GM19023 (cell line): ENCODE measurements around the gene CRACR2A.

Experiments
- ATAC-seq: cut with Tn5 transposase; IDR thresholded peaks from one replicate; pipeline ENCODE4 v1.9.1; 2021; ENCODE audit warnings: mild to moderate bottlenecking, moderate library complexity; ENCODE audit not compliant: unreplicated experiment

CRACR2A gene, protein sequence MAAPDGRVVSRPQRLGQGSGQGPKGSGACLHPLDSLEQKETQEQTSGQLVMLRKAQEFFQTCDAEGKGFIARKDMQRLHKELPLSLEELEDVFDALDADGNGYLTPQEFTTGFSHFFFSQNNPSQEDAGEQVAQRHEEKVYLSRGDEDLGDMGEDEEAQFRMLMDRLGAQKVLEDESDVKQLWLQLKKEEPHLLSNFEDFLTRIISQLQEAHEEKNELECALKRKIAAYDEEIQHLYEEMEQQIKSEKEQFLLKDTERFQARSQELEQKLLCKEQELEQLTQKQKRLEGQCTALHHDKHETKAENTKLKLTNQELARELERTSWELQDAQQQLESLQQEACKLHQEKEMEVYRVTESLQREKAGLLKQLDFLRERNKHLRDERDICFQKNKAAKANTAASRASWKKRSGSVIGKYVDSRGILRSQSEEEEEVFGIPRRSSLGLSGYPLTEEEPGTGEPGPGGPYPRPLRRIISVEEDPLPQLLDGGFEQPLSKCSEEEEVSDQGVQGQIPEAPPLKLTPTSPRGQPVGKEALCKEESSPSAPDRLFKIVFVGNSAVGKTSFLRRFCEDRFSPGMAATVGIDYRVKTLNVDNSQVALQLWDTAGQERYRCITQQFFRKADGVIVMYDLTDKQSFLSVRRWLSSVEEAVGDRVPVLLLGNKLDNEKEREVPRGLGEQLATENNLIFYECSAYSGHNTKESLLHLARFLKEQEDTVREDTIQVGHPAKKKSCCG

DNA sequence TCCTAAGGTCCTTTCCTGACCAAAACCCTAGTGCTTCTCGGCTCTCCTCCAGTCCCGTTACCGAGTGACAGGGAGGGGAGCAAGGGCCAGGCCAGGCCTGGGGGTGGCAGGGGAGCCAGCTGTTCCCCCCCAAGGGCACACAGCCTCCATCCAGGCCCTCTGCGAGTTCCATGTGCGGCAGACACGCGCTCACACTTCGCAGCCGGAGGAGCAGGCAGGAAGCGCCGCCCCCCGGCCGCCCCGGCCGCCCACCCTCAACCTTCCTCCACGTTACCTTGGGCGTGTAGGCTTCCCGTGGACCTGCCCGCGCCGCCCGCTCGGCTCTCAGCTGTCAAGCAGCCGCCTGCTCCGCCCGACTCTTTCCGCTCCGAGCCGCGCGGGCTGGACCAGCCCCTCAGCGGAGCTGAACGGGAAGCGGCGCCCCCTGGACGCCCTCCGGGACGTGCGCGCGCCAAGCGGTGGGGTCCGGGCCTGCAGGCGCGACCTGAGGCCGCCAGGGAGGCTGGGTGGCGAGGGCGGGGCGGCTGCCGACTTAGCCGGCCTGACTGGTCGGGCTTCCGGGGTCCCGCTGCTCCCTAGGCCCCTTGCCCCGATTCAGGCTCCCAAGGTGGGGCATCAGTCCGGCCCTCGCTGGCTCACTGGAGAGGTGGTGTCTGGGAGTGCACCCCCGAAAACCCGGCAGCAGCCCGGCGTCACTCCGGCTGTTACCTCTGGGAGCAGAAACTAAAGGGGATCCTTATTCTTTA is at the start of gene CRACR2A:
Gene CRACR2A (minus strand): TSS at position 369 of the 746 bp plus-strand sequence. CDS start 56,110 bp downstream, outside the sequence.
- peak; percentile 84 for ATAC-seq

- no peak for ATAC-seq
These were observed 44.7 kb upstream of the CRACR2A start for GRCh38 chr12:3797531-3798048.

- no peak for ATAC-seq
These were observed 42.7 kb upstream of the CRACR2A start for GRCh38 chr12:3795492-3796133.

DNA sequence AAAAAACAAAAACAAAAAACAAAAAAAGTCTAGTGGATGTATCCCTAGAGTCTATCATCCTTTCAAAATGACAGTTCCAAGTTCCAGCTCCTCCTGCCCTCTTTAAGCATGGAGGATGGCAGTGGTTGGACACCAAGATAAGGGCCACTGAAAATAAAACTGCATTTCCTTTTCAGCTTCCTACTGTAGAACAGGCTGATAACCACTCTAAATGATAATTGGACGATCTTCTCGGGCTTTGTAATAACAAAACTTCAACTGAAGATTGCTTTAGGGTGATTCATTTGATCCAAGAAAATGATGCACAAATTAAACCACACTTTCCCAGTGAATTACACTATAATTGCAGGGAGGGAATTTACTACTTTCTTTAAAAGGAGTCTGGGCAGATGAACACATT is 42.2 kb upstream of the CRACR2A start:
- no peak for ATAC-seq

GRCh38 chr12:3792623-3793288 is 39.8 kb upstream of the CRACR2A start:
- no peak for ATAC-seq

DNA sequence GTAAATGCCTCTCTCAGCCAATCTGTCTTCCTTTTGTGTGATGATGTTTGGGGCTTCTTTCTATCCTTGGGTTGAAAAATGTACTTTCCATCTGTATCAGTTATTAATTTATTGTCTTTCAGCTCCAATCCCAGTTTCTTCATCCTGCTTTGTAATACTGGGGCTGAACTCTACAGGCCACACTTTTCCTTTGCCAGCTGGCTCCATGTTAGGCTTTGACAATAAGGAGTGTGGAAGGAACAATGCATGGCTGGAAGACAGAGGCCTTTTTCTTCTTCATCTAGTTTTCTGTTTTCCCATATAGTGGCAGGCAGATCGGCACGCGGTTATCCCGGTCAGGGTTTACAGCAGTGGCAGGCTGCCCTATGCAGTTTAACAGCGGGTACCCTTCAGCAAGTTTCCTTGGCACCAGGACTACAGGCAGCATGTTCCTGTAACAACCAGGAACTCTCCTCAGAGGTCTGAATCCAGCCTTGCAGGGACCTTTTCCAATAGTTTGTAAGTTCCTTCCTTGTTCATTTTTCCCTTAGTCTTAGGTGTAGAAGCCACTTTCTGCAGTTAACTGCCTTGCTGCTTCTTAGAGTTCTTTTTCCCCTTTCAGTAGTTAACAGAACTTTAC is 38.5 kb upstream of the CRACR2A start:
- no peak for ATAC-seq

GRCh38 chr12:3790642-3791041 is 37.7 kb upstream of the CRACR2A start:
- ATAC-seq: no peak

DNA sequence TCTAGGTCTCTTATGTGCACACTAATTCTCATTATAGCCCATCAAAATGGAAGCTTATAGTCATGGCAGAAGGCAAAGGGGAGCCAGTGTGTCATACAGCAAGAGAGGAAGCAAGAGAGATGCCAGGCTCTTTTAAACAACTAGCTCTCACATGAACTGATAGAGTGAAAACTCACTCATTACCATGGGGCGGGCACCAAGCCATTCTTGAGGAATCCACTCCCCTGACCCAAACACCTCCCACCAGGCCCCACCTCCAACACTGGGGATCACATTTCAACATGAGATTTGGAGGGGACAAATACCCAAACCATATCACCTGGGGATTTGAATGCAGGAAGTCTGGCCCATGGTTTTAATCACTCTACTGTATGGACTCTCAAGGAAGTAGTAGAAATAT is 36.9 kb upstream of the CRACR2A start:
- ATAC-seq: no peak

GRCh38 chr12:3777206-3777809 is 24.4 kb upstream of the CRACR2A start:
- no peak for ATAC-seq

DNA sequence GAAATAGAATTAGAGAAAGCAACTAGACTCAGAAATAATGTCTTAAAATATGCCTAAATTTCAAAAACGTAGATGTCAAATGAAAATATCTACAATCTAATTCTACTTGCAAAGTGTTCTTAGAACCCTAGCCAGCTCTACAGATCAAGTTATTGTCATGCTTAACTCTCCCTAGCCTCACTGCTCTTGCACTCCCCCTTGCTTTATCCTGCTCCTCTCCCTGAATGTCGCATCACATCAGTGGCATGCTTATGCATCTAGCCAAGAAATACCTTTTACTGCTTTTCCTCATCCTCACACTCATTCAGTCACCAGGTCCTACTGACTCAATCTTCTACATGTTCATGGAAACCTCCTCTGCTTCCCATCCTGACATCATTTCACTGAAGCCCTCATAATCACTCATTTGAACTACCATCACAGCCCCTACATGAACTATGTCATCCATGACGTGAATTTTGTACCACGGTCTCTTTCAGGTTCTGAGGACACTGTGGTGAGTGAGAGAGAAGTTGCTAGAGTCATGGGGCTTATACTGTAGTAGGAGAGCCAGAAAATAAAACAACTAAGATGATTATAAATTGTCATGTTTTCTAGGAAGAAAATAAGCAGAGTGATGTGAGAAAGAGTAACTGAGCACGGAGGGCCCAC is 22.6 kb upstream of the CRACR2A start:
- ATAC-seq: no peak

GRCh38 chr12:3772380-3772779 is 19.5 kb upstream of the CRACR2A start:
- no peak for ATAC-seq

DNA sequence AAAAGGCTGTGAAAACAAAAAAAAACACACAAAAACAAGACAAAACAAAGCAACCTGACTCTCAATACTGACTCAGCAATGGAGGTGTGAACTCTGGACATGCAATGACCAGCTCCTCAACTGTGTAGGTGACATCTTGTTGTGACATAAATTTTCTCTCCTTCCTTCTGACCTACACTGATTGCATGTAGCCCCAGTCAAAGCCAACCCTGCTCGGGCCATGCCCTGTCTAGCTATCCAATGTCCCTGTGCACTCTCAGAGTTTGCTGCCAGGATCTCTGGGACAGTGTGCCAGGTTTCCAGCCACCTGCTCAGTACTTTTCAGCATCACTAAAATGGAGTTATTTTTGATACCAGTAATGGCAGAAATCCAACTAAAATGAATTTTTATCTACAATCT is 18.9 kb upstream of the CRACR2A start:
- ATAC-seq: no peak

DNA sequence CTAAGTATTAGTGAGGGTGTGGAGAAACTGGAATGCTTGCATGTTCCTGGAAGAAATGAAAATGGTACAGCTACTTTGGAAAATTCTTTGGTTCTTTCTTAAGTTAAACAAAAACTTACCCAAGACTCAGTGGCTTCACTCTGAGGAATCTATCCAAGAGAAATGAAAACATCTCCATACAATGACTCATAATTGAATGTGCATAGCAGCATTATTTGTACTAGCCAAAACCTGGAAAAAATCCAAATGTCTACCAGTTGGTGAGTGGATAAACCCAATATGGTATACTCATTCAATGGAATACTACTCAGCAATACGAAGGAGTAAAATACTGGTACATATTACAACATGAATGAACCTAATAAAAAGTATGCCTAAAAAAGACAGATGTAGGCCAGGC is 18.0 kb upstream of the CRACR2A start:
- no peak for ATAC-seq

DNA sequence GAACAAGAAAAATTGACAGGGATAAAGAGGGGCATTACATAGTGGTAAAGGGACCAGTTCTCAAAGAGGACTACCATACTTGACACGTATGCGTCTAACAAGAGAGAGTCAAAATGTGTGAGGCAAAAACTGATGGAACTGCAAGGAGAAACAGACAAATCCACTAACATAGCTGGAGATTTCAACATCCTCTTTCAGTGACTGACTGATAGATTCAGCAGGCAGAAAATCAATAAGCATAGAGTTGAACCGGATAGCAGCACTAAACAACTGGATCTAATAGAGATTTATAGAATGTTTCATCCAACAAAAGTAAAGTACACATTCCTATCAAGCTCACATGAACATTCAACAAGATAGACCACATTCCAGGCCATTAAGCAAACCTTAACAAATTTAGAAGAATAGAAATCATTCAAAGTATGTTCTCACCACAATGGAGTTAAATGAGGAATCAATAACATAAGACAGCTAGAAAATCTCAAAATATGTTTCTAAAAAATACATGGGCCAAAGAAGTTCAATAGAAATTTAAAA is 16.1 kb upstream of the CRACR2A start:
- no peak for ATAC-seq

DNA sequence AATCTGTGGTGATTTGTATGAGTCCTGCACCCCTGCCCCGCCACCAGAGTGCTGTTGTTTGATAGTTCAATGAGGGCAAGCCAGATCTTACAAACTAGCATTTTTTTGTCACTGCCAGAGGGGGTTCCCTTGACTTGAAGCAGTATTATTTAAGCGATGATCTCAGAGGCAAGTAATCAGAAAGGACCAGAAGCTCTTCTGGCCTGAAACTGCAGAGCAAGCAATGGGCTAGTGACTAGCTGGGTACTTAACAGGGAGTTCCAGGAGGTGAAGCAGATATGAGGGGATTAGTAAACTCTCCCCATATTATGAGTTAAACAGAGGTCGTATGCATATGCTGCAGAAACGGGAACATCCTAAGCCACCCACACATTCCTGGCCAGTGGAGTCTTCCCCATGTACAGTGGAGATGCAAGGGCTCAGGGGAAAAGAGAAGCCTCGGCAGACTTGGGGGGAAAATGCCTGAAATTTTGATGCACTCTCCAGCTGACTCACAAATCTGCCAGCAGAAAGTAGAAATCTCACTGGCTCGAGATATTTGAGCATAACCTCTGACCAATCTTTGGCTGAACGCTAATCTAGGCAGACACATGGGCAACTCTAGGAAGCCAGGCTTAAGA is 8.3 kb upstream of the CRACR2A start:
- no peak for ATAC-seq

- ATAC-seq: no peak
These were observed 7.0 kb upstream of the CRACR2A start for GRCh38 chr12:3759878-3760277.

DNA sequence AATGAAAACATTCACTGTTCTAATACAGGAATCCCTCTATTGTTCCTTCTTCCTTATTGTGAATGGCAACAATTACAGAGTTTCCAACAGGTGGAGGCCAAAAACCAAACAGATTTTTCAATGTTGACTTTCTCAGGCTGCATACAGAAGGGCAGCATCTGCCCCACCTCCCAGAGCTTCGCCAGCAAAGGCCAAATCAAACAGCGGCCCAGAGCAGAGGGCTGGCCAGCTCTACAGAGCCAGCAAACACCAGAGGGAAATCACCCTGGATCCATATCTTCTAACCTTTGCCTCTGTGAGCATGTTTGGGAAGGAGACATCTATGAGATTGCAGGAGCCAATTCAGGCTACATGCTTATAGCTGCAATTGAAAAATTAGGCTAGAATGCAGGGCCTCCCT is 4.4 kb upstream of the CRACR2A start:
- ATAC-seq: no peak

DNA sequence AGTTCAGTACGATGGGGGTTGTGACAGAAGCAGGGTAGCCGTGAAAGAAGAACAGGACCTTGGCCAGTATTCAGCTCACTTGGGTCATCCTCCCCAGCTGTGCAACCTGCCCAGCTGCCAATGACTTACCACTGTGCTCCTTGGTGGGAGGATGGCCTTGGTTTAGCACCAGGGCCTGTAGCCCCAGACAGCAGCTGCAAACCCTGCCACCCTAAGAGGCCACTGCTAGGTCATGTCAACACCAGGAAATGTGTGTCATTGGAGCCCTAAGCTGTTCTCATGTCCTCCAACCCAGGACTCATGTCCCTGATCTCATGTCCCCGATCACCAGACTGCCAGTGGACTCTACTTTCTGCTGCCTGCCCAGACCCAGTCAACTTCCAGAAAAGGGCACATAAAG is 3.0 kb upstream of the CRACR2A start:
- ATAC-seq: no peak
